BE2C (cell line): ENCODE results near the gene STARD10.
"Not testable (repeated sequence)": the region's sequence is repeated elsewhere in the genome, so short reads cannot be mapped to it uniquely, and the experiment has no call there.

Experiments used
- DNase-seq: peaks from one replicate; pipeline ENCODE4 v3.0.0-alpha.2; 2020
- H3K27me3 ChIP-seq: fragments of 250-450 bp; sonication (Bioruptor Pico); 2 replicates; pipeline ENCODE4 v1.5.1; 2020; ENCODE audit warnings: mild to moderate bottlenecking
- H3K36me3 ChIP-seq: fragments of 250-450 bp; sonication (Bioruptor Pico); 2 replicates; pipeline ENCODE4 v1.5.1; 2020; ENCODE audit warnings: mild to moderate bottlenecking
- H3K4me1 ChIP-seq: fragments of 250-450 bp; sonication (Bioruptor Pico); 2 replicates; pipeline ENCODE4 v1.5.1; 2020
- H3K4me3 ChIP-seq: 2 replicates; pipeline ENCODE4 v1.5.1; 2011; ENCODE audit warnings: low read depth, low read length
- H3K9me3 ChIP-seq: fragments of 250-450 bp; sonication (Bioruptor Pico); 2 replicates; pipeline ENCODE4 v1.5.1; 2020
- TF ChIP-seq, protein P1 (sequence below): IDR thresholded peaks from 2 replicates; pipeline ENCODE4 v1.5.1; 2012; ENCODE audit warnings: mild to moderate bottlenecking, low read depth, low read length

The STARD10 gene

DNA sequence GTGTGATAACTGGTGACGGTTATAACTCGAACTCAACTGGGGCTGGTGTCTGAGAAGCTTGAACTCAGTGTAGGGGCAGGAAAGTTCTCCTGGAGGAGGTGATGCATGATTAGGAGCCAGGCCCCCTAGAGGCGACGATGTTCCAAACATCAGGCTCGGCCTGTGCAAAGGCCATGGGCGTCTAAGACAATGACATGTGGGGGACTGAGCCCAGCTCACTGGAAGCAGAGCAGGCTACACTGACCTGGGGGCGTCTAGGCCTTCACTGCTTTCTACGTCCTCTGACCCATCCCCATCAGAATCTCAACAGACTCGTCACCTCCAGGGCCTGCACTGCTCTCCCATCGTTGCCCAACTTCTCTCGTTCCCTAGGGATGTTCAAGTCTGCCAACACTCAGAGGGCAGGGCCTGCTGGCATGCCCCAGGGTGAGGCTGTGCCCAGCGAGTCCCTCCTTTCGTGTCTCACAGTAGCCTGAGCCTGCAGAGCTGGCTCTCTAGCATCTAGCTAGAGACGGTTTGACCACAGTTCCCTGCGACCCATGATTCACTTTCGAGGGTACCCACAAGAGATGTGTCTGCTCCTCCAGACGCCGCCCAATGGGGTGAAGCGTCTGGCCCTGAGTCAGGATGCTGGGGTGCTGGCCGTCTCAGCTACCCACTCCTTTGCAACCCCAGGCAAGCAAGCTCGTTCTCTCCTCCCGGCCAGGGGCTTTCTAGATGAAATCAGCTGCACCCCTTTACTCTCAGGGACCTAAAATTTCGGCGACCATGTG, 19.3 kb upstream of the STARD10 start:
- H3K27me3 ChIP-seq: no peaks in the 10 kb centered on the region
- TF ChIP-seq, protein P1, sequence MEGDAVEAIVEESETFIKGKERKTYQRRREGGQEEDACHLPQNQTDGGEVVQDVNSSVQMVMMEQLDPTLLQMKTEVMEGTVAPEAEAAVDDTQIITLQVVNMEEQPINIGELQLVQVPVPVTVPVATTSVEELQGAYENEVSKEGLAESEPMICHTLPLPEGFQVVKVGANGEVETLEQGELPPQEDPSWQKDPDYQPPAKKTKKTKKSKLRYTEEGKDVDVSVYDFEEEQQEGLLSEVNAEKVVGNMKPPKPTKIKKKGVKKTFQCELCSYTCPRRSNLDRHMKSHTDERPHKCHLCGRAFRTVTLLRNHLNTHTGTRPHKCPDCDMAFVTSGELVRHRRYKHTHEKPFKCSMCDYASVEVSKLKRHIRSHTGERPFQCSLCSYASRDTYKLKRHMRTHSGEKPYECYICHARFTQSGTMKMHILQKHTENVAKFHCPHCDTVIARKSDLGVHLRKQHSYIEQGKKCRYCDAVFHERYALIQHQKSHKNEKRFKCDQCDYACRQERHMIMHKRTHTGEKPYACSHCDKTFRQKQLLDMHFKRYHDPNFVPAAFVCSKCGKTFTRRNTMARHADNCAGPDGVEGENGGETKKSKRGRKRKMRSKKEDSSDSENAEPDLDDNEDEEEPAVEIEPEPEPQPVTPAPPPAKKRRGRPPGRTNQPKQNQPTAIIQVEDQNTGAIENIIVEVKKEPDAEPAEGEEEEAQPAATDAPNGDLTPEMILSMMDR: peak; percentile 77
- DNase-seq: peak; percentile 70

DNA sequence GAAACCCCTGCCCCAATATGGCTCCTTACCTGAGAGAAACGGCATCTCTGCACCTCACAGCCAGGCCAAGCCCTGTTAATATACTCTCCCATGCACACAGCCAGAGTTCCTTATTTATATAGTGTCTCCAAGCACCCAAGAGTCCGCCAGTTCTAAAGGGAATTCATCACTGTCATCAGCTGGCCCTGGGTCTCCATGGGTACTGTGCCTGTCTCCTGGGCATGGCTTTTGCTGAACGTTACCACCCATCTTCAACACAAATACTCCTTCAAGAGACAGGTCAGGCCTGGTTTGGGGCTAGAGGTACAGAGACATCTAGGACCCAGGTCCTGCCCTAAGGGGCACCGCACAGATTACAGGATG, 18.7 kb upstream of the STARD10 start:
- H3K9me3 ChIP-seq: no peaks in the 10 kb centered on the region
- H3K36me3 ChIP-seq: no peaks in the 10 kb centered on the region
- H3K27me3 ChIP-seq: no peaks in the 10 kb centered on the region
- H3K4me1 ChIP-seq: peaks cover 10% of the 10 kb centered on the region
- no peak for DNase-seq
- TF ChIP-seq, protein P1: no peak
- H3K4me3 ChIP-seq: peak overlapping the region; percentile 88

More for the DNA sequence above, 19.3 kb upstream of the STARD10 start:
- H3K9me3 ChIP-seq: no peaks in the 10 kb centered on the region
- H3K36me3 ChIP-seq: no peaks in the 10 kb centered on the region
- H3K4me3 ChIP-seq: peak overlapping the region; percentile 88
- H3K4me1 ChIP-seq: peaks cover 10% of the 10 kb centered on the region

DNA sequence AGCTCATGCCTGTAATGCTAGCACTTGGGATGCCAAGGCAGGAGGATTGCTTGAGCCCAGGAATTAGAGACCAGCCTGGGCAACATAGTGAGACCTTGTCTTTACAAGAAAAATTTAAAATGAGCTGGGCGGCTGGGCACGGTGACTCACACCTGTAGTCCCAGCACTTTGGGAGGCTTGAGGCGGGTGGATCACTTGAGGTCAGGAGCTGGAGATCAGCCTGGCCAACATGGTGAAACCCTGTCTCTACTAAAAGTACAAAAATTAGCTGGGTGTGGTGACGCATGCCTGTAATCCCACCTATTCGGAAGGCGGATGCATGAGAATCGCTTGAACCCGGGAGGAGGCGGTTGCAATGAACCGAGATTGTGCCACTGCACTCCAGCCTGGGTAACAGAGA, 17.8 kb upstream of the STARD10 start:
- H3K9me3 ChIP-seq, H3K4me1 ChIP-seq, H3K27me3 ChIP-seq, H3K36me3 ChIP-seq, H3K4me3 ChIP-seq, DNase-seq: not testable (repeated sequence)

DNA sequence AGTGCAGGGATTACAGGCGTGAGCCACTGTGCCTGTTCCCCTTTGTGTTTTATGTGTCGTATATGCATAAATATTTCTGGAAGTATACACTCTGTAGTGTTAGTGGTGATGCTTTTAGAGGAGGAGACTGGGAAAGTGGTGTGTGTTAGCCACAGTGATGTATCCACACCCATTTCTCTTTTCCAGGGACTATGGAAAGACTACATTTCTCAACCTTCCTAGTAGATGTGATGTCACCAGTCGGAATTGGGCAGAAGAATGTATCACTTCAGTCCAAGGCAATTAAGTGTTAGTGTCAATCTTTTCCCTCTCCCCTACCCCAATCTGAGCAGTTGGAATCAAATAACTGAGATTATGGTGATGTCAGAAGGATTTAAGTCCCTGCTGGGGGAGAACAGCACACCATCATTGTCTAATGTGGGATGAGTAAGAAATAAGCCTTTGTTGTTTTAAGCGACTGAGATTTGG, 14.5 kb upstream of the STARD10 start:
- Histone ChIP-seq H3K4me3 (no peak overlapping the region), H3K4me1 (no peaks in the 10 kb centered on the region; the same call in 1 of the 2 replicates), H3K36me3 (no peaks in the 10 kb centered on the region), H3K27me3 (no peaks in the 10 kb centered on the region), H3K9me3 (no peaks in the 10 kb centered on the region)
- DNase-seq: no peak
- TF ChIP-seq, protein P1: no peak

DNA sequence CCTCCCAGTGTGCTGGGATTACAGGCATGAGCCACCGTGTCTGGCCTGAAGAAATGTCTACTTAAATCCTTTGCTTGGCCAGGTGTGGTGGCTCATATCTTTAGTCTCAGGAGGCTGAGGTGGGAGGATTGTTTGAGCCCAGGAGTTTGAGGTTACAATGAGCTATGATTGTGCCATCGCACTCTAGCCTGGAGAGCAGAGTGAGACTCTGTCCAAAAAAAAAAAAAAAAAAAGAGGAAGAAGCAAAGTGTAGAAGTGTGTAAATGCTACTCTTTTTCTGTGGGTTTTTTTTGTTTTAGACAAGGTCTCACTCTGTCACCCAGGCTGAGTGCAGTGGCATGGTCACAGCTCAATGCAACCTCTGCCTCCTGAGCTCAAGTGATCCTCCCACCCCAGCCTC, 13.9 kb upstream of the STARD10 start:
- DNase-seq: no peak

DNA sequence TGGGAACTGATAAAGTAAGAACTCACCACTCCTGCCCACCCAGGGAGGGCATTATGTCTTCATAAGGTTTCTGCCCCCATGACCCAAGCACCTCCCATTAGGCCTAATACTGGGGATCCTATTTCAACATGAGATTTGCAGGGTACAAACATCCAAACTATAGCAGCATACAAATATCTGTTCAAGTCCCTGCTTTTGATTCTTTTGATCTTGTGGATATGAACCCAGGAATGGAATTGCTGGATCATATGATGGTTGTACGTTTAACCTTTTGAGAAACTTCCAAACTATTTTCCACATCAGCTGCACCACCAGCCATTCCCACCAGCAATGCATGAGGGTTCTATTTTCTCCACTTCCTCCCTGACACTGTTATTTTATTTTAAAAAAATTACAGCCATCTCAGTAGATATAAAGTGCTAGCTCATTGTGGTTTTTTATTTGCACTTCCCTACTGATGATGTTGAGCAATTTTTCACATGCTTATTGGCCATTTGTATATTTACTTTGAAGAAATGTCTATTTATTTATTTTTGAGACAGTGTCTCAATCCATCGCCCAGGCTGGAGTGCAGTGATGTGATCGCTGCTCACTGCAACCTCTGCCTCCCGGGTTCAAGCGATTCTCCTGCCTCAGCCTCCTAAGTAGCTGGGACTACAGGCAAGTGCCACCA, 13.3 kb upstream of the STARD10 start:
- no peak overlapping the region for H3K4me3 ChIP-seq
- no peaks in the 10 kb centered on the region for H3K36me3 ChIP-seq
- H3K9me3 ChIP-seq: no peaks in the 10 kb centered on the region
- no peaks in the 10 kb centered on the region for H3K27me3 ChIP-seq
- TF ChIP-seq, protein P1: no peak
- H3K4me1 ChIP-seq: no peaks in the 10 kb centered on the region
- DNase-seq: no peak

More for the DNA sequence above, 13.9 kb upstream of the STARD10 start:
- no peaks in the 10 kb centered on the region for H3K4me1 ChIP-seq
- H3K36me3 ChIP-seq: no peaks in the 10 kb centered on the region
- TF ChIP-seq, protein P1: no peak
- H3K27me3 ChIP-seq: no peaks in the 10 kb centered on the region
- H3K4me3 ChIP-seq: no peak overlapping the region
- no peaks in the 10 kb centered on the region for H3K9me3 ChIP-seq

DNA sequence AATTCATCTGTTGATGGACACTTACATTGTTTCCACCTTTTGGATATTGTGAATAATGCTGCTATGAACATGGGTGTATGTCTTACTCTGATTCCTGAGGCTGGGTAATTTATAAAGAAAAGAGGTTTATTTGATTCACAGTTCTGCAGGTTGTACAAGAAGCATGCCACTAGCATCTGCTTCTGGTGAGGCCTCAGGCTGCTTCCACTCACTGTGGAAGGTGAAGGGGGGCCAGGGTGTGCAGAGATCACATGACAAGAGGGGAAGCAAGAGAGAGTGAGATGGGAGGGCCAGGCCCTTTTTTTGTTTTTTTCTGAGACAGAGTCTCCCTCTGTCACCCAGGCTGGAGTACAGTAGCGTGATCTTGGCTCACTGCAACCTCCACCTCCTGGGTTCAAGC, 12.5 kb upstream of the STARD10 start:
- H3K4me3 ChIP-seq, H3K27me3 ChIP-seq, DNase-seq, H3K36me3 ChIP-seq, H3K9me3 ChIP-seq, H3K4me1 ChIP-seq: not testable (repeated sequence)
